HL-60 (cell line): Measurements from ENCODE around the gene FZR1.
A peak's percentile ranks its signal among the peaks of the same experiment; 100 is the strongest.

ENCODE experiments used
- DNase-seq, 2 experiments: peaks; one replicate each; pipeline ENCODE4 v3.0.0-alpha.2; 2010 to 2020; ENCODE audit warnings: low read depth in 1 of 2, low spot score in 1 of 2
- H3K27ac ChIP-seq: fragments of 250-450 bp; sonication (Bioruptor Pico); replicated peaks from 2 replicates; pipeline ENCODE4 v1.5.1; 2020; ENCODE audit warnings: mild to moderate bottlenecking, moderate library complexity
- H3K27me3 ChIP-seq: fragments of 250-450 bp; sonication (Bioruptor Pico); 2 replicates; pipeline ENCODE4 v1.5.1; 2021; ENCODE audit warnings: mild to moderate bottlenecking, moderate library complexity; ENCODE audit not compliant: insufficient read depth, poor library complexity, severe bottlenecking
- H3K4me3 ChIP-seq: replicated peaks from 2 replicates; pipeline ENCODE4 v1.5.1; 2011; ENCODE audit warnings: mild to moderate bottlenecking, control low read depth, low read length; ENCODE audit not compliant: insufficient read depth
- CTCF ChIP-seq: IDR thresholded peaks from one replicate; pipeline ENCODE4 v1.5.1; 2011; ENCODE audit warnings: low read length, control low read depth, inconsistent platforms; ENCODE audit not compliant: insufficient read depth
- GABPA ChIP-seq: IDR thresholded peaks from 2 replicates; pipeline ENCODE4 v1.6.1; 2012; ENCODE audit warnings: low read depth
- POLR2AphosphoS5 ChIP-seq: IDR thresholded peaks from 2 replicates; pipeline ENCODE4 v1.6.1; 2012; ENCODE audit warnings: low read depth
- REST ChIP-seq: IDR thresholded peaks from 2 replicates; pipeline ENCODE4 v1.6.1; 2012; ENCODE audit warnings: low read depth; ENCODE audit not compliant: insufficient replicate concordance
- SPI1 ChIP-seq: IDR thresholded peaks from 2 replicates; pipeline ENCODE4 v1.6.1; 2012; ENCODE audit warnings: low read depth, mild to moderate bottlenecking, borderline replicate concordance

FZR1 gene

GRCh38 chr19:3554254-3555083 lies 48.4 kb downstream of the FZR1 start:
- TF ChIP-seq SPI1 (peak; percentile 17; the same call in 1 of the 2 replicates), POLR2AphosphoS5 (no peak), CTCF (no peak), REST (no peak), GABPA (peak; percentile 85)
- peak overlapping the region; percentile 8 for H3K4me3 ChIP-seq
- H3K27me3 ChIP-seq = no peaks in the 10 kb centered on the region
- DNase-seq = peak in 1 of 2 experiments; percentile 51
- H3K27ac ChIP-seq = peak overlapping the region; percentile 38

GRCh38 chr19:3555653-3556422 lies 49.7 kb downstream of the FZR1 start:
- H3K27ac ChIP-seq = peak overlapping the region; percentile 60

More at GRCh38 chr19:3555653-3556422, 49.7 kb downstream of the FZR1 start:
- Histone ChIP-seq H3K27me3 (no peaks in the 10 kb centered on the region), H3K4me3 (peak overlapping the region; percentile 77)
- TF ChIP-seq CTCF (no peak), REST (no peak), SPI1 (no peak), POLR2AphosphoS5 (no peak), GABPA (no peak)
- DNase-seq = no peak
